ENCODE measurements around the gene LHFPL2.

Gene LHFPL2

DNA sequence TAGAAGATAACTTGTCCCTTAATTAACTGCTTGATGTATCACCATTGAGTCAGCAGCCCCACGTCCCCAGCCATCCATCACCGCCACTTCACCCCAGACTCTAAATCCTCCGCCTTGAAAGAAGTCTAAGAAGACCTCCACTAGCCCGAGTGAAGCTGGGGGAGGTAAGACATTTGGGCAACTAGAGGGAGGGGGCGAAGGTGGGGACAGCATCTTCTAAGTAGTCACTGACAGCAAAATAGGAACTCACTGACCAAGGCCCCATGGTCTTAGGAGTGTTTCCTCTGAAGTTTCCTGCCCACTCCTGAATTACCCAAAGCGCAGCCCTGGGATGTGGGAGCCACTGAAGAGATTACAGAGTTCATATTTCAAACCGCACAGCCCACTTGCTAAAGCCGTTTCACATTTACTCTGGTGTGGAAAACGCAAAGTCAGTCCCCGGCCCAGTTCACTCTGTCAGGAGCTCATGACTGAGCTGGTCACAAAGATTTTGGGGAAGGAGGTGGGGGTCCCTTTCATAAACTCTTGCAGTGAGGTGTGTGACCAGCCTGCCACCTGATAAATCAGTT lies 107.4 kb downstream of the LHFPL2 start:
- Histone ChIP-seq H3K4me1 (ENCODE audit: control insufficient read depth, insufficient read depth, low read length) (peaks cover 21% of the 10 kb centered on the region), H3K36me3 (ENCODE audit: control insufficient read depth, insufficient read depth, low read length) (no peaks in the 10 kb centered on the region), H3K9me3 (ENCODE audit: control insufficient read depth, low read length) (no peaks in the 10 kb centered on the region), H3K27ac (ENCODE audit: insufficient read depth, low read depth, low read length, poor library complexity, severe bottlenecking) (no peak overlapping the region), H3K27me3 (ENCODE audit: control insufficient read depth, insufficient read depth, low read length, poor library complexity, severe bottlenecking) (no peaks in the 10 kb centered on the region), H3K4me3 (ENCODE audit: insufficient read depth, low read depth, low read length) (no peak overlapping the region)
- WGBS, 2 experiments: 83 to 84% methylated on average over 9 to 10 of the region's 10 CpGs

DNA sequence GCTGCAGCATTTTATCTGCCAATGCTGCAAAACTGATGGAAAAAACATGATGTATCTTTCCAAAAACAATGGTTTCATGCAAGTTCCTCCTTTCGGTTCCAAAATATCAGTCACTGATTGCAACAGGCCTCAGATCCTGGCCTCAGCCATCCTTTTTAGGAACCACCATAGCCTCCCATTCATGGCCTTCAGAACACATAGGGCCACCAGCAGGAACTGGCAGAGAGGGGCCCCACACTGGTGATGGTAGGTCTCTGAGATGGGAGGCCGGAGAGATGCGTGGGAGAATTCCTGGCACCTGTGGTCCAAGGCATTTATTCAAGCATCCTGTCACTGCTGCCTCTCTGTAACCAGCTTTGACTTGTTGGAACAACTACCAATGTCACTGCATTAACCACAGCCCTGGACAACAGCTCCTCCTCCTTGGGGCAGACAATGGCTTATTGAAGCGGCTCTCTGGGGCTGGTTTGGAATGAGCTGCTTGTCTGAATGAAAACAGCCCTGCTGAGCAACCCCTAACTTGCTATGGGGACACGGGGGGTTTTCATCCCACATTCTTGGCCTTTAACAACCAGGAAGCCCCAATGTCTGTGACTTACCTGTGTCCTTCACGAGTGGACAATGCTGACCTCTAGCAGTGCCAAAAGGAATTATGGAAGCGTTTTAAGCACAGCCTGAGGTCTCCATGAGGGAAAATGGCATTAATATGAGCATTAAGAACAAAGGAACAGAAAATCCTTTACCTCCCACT lies 108.1 kb downstream of the LHFPL2 start:
- H3K4me3 ChIP-seq (ENCODE audit: insufficient read depth, low read depth, low read length): no peak overlapping the region
- no peaks in the 10 kb centered on the region for H3K27me3 ChIP-seq (ENCODE audit: control insufficient read depth, insufficient read depth, low read length, poor library complexity, severe bottlenecking)
- H3K9me3 ChIP-seq (ENCODE audit: control insufficient read depth, low read length): no peaks in the 10 kb centered on the region
- WGBS, 2 experiments: 61 to 64% methylated on average over 7 of the region's 7 CpGs
- no peaks in the 10 kb centered on the region for H3K36me3 ChIP-seq (ENCODE audit: control insufficient read depth, insufficient read depth, low read length)
- peak overlapping the region; percentile 9 for H3K27ac ChIP-seq (ENCODE audit: insufficient read depth, low read depth, low read length, poor library complexity, severe bottlenecking)
- peaks cover 21% of the 10 kb centered on the region for H3K4me1 ChIP-seq (ENCODE audit: control insufficient read depth, insufficient read depth, low read length)

DNA sequence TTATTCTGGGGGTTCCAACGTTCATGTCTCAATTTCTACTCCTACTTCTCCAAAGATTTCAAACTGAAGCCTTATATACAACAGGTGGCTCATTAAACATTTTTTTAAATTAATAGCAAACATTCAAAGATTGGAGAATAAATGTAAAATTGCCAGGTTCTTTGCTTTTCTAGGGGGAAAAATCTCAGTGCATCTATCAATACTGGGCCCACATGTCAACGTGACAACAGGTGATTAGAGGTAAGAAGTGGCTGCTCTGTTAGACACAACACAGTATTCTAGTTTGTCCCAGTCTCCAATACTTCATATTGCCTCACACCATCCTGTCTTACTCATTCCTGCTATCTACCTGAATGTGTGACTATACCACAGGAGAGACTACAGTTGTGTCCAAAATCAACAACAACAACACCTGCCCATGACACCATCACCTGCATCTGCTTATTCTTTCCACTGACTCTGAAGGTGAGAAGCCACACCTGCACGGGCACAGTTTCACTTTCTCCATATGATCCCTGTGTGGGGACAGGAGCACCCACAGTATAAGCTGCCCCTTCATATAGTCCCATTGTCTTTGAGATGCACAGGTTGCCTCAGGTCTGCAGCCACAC lies 110.2 kb downstream of the LHFPL2 start:
- Histone ChIP-seq H3K4me3 (ENCODE audit: insufficient read depth, low read depth, low read length) (no peak overlapping the region), H3K9me3 (ENCODE audit: control insufficient read depth, low read length) (no peaks in the 10 kb centered on the region), H3K27me3 (ENCODE audit: control insufficient read depth, insufficient read depth, low read length, poor library complexity, severe bottlenecking) (no peaks in the 10 kb centered on the region), H3K36me3 (ENCODE audit: control insufficient read depth, insufficient read depth, low read length) (no peaks in the 10 kb centered on the region), H3K27ac (ENCODE audit: insufficient read depth, low read depth, low read length, poor library complexity, severe bottlenecking) (no peak overlapping the region), H3K4me1 (ENCODE audit: control insufficient read depth, insufficient read depth, low read length) (peaks cover 21% of the 10 kb centered on the region)
- 95 to 96% methylated on average over 3 of the region's 3 CpGs for WGBS, 2 experiments

DNA sequence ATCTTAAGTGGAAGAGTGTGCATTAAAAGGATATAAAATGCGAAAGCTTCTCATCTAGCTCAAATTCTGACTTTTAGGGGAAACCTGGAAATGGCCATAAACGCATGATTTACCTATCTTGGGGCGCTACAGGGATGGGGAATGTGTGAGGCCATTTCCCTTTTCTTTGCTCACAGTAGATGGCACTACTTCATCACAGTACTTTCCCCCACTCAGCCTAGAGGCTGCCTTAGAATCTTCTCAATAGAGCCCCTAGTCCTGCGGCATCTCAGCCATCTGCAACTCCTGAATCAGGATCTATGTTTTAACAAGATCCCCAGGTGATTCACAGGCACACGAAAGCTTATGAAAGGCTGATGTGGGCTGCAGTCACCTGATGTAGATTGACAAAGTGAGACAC lies 110.8 kb downstream of the LHFPL2 start:
- Histone ChIP-seq H3K27me3 (ENCODE audit: control insufficient read depth, insufficient read depth, low read length, poor library complexity, severe bottlenecking) (no peaks in the 10 kb centered on the region), H3K36me3 (ENCODE audit: control insufficient read depth, insufficient read depth, low read length) (no peaks in the 10 kb centered on the region), H3K4me3 (ENCODE audit: insufficient read depth, low read depth, low read length) (no peak overlapping the region), H3K27ac (ENCODE audit: insufficient read depth, low read depth, low read length, poor library complexity, severe bottlenecking) (no peak overlapping the region), H3K9me3 (ENCODE audit: control insufficient read depth, low read length) (no peaks in the 10 kb centered on the region), H3K4me1 (ENCODE audit: control insufficient read depth, insufficient read depth, low read length) (peaks cover 21% of the 10 kb centered on the region)
- 66 to 69% methylated on average over 5 of the region's 5 CpGs for WGBS, 2 experiments

DNA sequence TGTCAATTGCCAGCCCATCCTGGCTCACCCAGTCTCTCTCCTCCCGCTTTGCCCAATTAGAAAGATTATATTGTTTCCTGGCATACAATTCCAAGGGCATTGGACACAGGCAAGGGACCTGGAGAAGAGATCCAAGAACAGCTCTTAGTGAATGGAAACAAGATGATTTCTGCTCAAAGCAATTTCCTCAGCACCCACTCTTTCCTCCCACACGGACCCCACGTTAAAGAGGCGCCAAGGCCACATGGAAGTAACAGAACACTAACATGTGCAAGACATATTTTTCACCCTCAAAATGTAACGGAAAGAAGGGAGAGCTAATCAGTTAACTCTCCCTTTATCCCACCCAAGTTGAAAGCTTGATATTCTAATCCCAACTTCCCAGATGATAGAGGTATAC lies 111.2 kb downstream of the LHFPL2 start:
- no peak overlapping the region for H3K27ac ChIP-seq (ENCODE audit: insufficient read depth, low read depth, low read length, poor library complexity, severe bottlenecking)
- H3K4me3 ChIP-seq (ENCODE audit: insufficient read depth, low read depth, low read length): no peak overlapping the region
- peaks cover 21% of the 10 kb centered on the region for H3K4me1 ChIP-seq (ENCODE audit: control insufficient read depth, insufficient read depth, low read length)
- H3K36me3 ChIP-seq (ENCODE audit: control insufficient read depth, insufficient read depth, low read length): no peaks in the 10 kb centered on the region
- H3K9me3 ChIP-seq (ENCODE audit: control insufficient read depth, low read length): no peaks in the 10 kb centered on the region
- 92 to 96% methylated on average over 5 of the region's 5 CpGs for WGBS, 2 experiments
- H3K27me3 ChIP-seq (ENCODE audit: control insufficient read depth, insufficient read depth, low read length, poor library complexity, severe bottlenecking): no peaks in the 10 kb centered on the region

DNA sequence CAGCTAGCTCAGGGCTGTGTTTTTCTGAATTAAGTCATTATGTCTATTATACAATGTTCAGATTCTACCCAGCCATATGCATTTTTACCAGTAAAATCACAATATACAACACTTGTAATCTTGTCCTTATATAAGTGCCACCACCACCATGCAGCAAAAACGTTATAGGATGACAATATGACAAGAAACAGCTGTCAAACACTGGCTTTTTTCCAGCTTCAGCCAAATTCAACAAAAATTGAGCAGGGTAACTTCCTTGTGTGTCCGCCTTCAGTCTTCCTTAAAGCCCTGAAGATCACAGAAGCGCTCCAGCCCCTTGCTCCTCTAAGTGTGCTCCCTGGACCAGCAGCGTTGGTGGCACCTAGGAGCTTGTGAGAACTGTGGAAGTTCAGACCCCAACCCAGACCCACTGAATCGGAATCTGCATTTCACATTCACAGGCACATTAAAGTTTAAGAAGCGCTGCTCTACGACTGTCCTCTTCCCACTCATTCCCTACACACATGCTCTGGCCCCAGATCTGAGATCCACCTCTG lies 111.8 kb downstream of the LHFPL2 start:
- peaks cover 18% of the 10 kb centered on the region for H3K4me1 ChIP-seq (ENCODE audit: control insufficient read depth, insufficient read depth, low read length)
- H3K27ac ChIP-seq (ENCODE audit: insufficient read depth, low read depth, low read length, poor library complexity, severe bottlenecking): no peak overlapping the region
- H3K4me3 ChIP-seq (ENCODE audit: insufficient read depth, low read depth, low read length): no peak overlapping the region
- no peaks in the 10 kb centered on the region for H3K9me3 ChIP-seq (ENCODE audit: control insufficient read depth, low read length)
- WGBS, 2 experiments: 93 to 94% methylated on average over 7 of the region's 7 CpGs
- no peaks in the 10 kb centered on the region for H3K27me3 ChIP-seq (ENCODE audit: control insufficient read depth, insufficient read depth, low read length, poor library complexity, severe bottlenecking)
- no peaks in the 10 kb centered on the region for H3K36me3 ChIP-seq (ENCODE audit: control insufficient read depth, insufficient read depth, low read length)

DNA sequence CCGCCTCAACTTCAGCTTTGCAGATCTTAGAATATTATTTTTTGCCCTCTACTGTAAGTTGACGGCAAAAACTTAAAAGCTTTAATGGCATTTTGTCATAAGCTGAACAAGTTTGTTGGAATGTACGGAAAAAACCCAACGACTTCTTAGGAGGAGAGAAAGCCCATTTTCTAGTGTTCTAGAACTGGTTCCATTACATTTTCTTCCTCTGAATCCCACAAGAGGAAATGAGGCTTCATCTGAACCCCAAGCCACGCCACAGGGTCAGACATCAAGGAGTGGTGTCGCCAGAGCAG lies 113.7 kb downstream of the LHFPL2 start:
- H3K27me3 ChIP-seq (ENCODE audit: control insufficient read depth, insufficient read depth, low read length, poor library complexity, severe bottlenecking): no peaks in the 10 kb centered on the region
- no peaks in the 10 kb centered on the region for H3K36me3 ChIP-seq (ENCODE audit: control insufficient read depth, insufficient read depth, low read length)
- H3K9me3 ChIP-seq (ENCODE audit: control insufficient read depth, low read length): no peaks in the 10 kb centered on the region
- no peaks in the 10 kb centered on the region for H3K4me1 ChIP-seq (ENCODE audit: control insufficient read depth, insufficient read depth, low read length)
- 96% methylated on average over 6 of the region's 6 CpGs for WGBS, 2 experiments
- H3K4me3 ChIP-seq (ENCODE audit: insufficient read depth, low read depth, low read length): no peak overlapping the region
- no peak overlapping the region for H3K27ac ChIP-seq (ENCODE audit: insufficient read depth, low read depth, low read length, poor library complexity, severe bottlenecking)

DNA sequence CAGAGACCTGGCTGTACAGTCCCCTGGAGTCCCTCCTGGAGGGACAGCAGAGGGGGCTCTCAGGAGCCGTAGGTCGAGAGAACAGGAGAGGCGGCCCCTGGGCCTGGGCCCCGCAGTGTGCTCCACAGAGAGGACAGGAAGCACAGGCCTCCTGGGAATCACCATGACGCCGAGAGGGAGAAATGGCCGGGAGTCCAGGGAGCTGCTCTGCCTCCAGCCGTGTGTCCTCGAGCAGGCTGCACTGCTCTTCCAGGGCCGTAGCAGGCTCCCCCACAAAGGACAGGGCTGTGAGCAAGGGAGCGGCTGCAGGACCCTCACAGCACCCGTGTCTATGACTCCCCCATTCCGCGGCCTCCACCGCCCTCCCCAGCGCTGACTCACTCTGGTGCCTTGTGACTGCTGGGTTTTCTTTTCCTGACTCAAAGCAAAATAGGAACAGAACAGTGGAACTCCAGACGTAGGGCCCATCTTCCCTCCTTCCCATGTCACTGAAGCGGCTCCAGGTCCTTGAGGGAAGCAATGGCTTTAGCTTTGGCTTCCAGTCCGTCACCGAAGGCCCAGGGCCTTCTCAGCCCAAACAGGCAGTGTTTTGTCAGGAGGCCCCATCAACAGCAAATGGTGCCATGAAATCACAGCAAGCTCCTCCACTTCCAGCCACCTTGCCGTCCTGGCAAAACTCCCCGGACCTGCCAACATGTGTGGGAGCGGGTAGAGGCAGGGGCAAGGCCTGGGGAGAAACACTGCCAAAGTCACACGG lies 114.2 kb downstream of the LHFPL2 start:
- no peaks in the 10 kb centered on the region for H3K27me3 ChIP-seq (ENCODE audit: control insufficient read depth, insufficient read depth, low read length, poor library complexity, severe bottlenecking)
- H3K4me3 ChIP-seq (ENCODE audit: insufficient read depth, low read depth, low read length): no peak overlapping the region
- 90 to 91% methylated on average over 24 of the region's 24 CpGs for WGBS, 2 experiments
- no peak overlapping the region for H3K27ac ChIP-seq (ENCODE audit: insufficient read depth, low read depth, low read length, poor library complexity, severe bottlenecking)
- H3K36me3 ChIP-seq (ENCODE audit: control insufficient read depth, insufficient read depth, low read length): no peaks in the 10 kb centered on the region
- no peaks in the 10 kb centered on the region for H3K9me3 ChIP-seq (ENCODE audit: control insufficient read depth, low read length)
- no peaks in the 10 kb centered on the region for H3K4me1 ChIP-seq (ENCODE audit: control insufficient read depth, insufficient read depth, low read length)

DNA sequence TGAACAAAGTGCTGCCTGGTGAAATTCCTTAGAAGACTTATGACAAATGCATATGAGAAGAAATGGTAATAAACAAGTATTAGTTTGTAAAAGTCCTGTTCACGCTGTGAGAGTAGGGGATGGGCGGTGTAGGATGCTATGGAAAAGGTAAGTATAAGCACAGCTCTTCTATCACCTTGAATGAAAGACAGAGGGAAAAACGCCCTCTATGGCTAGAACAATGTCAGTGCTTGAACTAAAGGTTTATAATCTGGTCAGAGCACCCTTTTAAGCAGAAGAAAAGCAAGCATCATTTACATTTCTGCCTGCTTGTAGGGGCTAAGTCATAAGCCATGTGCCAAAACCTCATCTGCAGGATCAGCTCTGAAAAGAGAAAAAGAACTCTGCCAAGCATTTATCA lies 115.2 kb downstream of the LHFPL2 start:
- no peaks in the 10 kb centered on the region for H3K4me1 ChIP-seq (ENCODE audit: control insufficient read depth, insufficient read depth, low read length)
- no peaks in the 10 kb centered on the region for H3K9me3 ChIP-seq (ENCODE audit: control insufficient read depth, low read length)
- H3K27me3 ChIP-seq (ENCODE audit: control insufficient read depth, insufficient read depth, low read length, poor library complexity, severe bottlenecking): no peaks in the 10 kb centered on the region
- no peak overlapping the region for H3K4me3 ChIP-seq (ENCODE audit: insufficient read depth, low read depth, low read length)
- WGBS, 2 experiments: 52 to 61% methylated on average over 3 of the region's 3 CpGs
- H3K27ac ChIP-seq (ENCODE audit: insufficient read depth, low read depth, low read length, poor library complexity, severe bottlenecking): no peak overlapping the region
- H3K36me3 ChIP-seq (ENCODE audit: control insufficient read depth, insufficient read depth, low read length): no peaks in the 10 kb centered on the region
